Endothelial cell (in vitro differentiated cells): ENCODE measurements around the gene KMT2B. TPM values are rescaled to one million over a fixed set of nuclear protein-coding genes. Genes with fewer than 3 reads are reported as not detected.

Source experiments
- DNase-seq: peaks from one replicate; pipeline ENCODE4 v3.0.0; 2021; ENCODE audit warnings: low spot score
- H3K27ac Mint-ChIP-seq: one replicate; pipeline ENCODE4 v1.8.0; 2021; ENCODE audit warnings: mixed read lengths, inconsistent platforms; ENCODE audit not compliant: unreplicated experiment
- H3K27me3 Mint-ChIP-seq: one replicate; pipeline ENCODE4 v1.8.0; 2021; ENCODE audit warnings: mild to moderate bottlenecking, moderate library complexity, mixed read lengths, inconsistent platforms; ENCODE audit not compliant: unreplicated experiment
- H3K36me3 Mint-ChIP-seq: one replicate; pipeline ENCODE4 v1.8.0; 2021; ENCODE audit warnings: mild to moderate bottlenecking, low read depth, mixed read lengths, inconsistent platforms; ENCODE audit not compliant: unreplicated experiment
- H3K4me1 Mint-ChIP-seq: one replicate; pipeline ENCODE4 v1.8.0; 2021; ENCODE audit warnings: mild to moderate bottlenecking, mixed read lengths, inconsistent platforms; ENCODE audit not compliant: unreplicated experiment
- H3K4me3 Mint-ChIP-seq: one replicate; pipeline ENCODE4 v1.8.0; 2021; ENCODE audit warnings: mild to moderate bottlenecking, mixed read lengths, inconsistent platforms; ENCODE audit not compliant: unreplicated experiment
- H3K9me3 Mint-ChIP-seq: one replicate; pipeline ENCODE4 v1.8.0; 2021; ENCODE audit warnings: mixed read lengths, inconsistent platforms; ENCODE audit not compliant: unreplicated experiment
- total RNA-seq: library from RNA; stranded (reverse); fragmentation: NEBNext Ultra II Directional; extraction: Animal tissue kit (Norgen Biotek cat#: 25700); gene quantifications from one replicate; pipeline ENCODE4 v1.2.1, GENCODE V29; 2021; ENCODE audit not compliant: unreplicated experiment
- TF ChIP-seq, protein P1 (sequence below): fragments of 200-600 bp; sonication (generic); IDR thresholded peaks from one replicate; pipeline ENCODE4 v1.5.0; 2021; ENCODE audit warnings: antibody characterized with exemption; ENCODE audit not compliant: unreplicated experiment

The KMT2B gene
- total RNA-seq, 1 donor from 2014 or later: 51.7 TPM

DNA sequence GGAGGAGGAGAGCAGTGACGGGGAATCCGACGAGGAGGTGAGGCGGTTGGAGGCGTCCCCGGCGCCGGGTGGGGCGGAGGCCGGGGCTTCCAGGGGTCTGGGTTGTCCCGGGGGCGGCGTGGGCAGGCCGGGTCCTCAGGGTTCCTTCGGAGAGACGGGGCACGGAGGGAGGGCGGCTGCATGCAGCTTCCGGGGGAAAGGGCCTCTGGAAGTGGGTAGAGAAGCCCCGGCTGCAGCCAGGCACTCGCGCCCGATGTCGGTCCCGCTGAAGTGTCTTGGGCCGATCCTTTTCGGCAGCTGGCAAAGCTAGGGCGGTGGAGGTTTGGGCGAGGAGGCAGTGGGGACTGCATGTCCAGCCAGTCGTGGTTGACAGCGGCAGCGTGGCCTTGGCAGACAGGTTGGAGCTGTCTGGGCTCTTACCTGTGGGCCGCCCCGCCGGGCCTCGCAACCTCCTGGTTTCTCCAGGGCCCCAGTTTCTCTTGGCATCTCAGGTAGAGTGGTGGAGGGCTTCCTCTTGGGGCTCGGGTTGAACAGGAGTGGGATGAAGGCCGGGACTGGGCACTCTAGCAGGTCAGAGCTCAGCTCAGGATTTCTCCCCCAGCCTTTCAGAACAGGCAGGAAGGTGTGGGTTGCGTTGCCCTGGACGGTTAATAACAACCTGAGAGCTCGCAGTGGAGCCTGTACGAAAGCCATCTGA lies 690 bp downstream of the KMT2B start:
- H3K36me3 Mint-ChIP-seq: peaks cover 9% of the 10 kb centered on the region
- no peaks in the 10 kb centered on the region for H3K9me3 Mint-ChIP-seq
- peak; percentile 45 for DNase-seq
- peaks cover 22% of the 10 kb centered on the region for H3K4me1 Mint-ChIP-seq
- TF ChIP-seq, protein P1, sequence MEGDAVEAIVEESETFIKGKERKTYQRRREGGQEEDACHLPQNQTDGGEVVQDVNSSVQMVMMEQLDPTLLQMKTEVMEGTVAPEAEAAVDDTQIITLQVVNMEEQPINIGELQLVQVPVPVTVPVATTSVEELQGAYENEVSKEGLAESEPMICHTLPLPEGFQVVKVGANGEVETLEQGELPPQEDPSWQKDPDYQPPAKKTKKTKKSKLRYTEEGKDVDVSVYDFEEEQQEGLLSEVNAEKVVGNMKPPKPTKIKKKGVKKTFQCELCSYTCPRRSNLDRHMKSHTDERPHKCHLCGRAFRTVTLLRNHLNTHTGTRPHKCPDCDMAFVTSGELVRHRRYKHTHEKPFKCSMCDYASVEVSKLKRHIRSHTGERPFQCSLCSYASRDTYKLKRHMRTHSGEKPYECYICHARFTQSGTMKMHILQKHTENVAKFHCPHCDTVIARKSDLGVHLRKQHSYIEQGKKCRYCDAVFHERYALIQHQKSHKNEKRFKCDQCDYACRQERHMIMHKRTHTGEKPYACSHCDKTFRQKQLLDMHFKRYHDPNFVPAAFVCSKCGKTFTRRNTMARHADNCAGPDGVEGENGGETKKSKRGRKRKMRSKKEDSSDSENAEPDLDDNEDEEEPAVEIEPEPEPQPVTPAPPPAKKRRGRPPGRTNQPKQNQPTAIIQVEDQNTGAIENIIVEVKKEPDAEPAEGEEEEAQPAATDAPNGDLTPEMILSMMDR: no peak
- peak overlapping the region; percentile 78 for H3K27ac Mint-ChIP-seq
- peak overlapping the region; percentile 95 for H3K4me3 Mint-ChIP-seq
- H3K27me3 Mint-ChIP-seq: peaks cover 15% of the 10 kb centered on the region

- H3K36me3 Mint-ChIP-seq: peaks cover 20% of the 10 kb centered on the region
- H3K27me3 Mint-ChIP-seq: peaks cover 18% of the 10 kb centered on the region
- peak overlapping the region; percentile 95 for H3K4me3 Mint-ChIP-seq
- H3K9me3 Mint-ChIP-seq: no peaks in the 10 kb centered on the region
- no peak for DNase-seq
- H3K27ac Mint-ChIP-seq: peak overlapping the region; percentile 23
- TF ChIP-seq, protein P1: no peak
- H3K4me1 Mint-ChIP-seq: peaks cover 22% of the 10 kb centered on the region
Observed at GRCh38 chr19:35719402-35720162, 1.8 kb downstream of the KMT2B start.

DNA sequence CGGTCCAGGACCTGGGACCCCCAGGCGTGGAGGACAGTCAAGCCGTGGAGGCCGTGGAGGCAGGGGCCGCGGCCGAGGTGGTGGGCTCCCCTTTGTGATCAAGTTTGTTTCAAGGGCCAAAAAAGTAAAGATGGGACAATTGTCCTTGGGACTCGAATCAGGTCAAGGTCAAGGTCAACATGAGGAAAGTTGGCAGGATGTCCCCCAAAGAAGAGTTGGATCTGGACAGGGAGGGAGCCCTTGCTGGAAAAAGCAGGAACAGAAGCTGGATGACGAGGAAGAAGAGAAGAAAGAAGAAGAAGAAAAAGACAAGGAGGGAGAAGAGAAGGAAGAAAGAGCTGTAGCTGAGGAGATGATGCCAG lies 2.3 kb downstream of the KMT2B start:
- H3K27ac Mint-ChIP-seq: peak overlapping the region; percentile 86
- H3K9me3 Mint-ChIP-seq: no peaks in the 10 kb centered on the region
- H3K4me1 Mint-ChIP-seq: peaks cover 19% of the 10 kb centered on the region
- H3K27me3 Mint-ChIP-seq: peaks cover 18% of the 10 kb centered on the region
- TF ChIP-seq, protein P1: no peak
- H3K36me3 Mint-ChIP-seq: peaks cover 24% of the 10 kb centered on the region
- DNase-seq: no peak
- peak overlapping the region; percentile 42 for H3K4me3 Mint-ChIP-seq

DNA sequence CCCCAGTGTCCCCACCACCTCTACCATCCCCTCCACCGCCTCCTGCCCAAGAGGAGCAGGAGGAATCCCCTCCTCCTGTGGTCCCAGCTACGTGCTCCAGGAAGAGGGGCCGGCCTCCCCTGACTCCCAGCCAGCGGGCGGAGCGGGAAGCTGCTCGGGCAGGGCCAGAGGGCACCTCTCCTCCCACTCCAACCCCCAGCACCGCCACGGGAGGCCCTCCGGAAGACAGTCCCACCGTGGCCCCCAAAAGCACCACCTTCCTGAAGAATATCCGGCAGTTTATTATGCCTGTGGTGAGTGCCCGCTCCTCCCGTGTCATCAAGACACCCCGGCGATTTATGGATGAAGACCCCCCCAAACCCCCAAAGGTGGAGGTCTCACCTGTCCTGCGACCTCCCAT lies 2.8 kb downstream of the KMT2B start:
- Mint-ChIP-seq H3K4me3 (no peak overlapping the region), H3K9me3 (no peaks in the 10 kb centered on the region), H3K27ac (no peak overlapping the region), H3K4me1 (peaks cover 19% of the 10 kb centered on the region), H3K36me3 (peaks cover 29% of the 10 kb centered on the region), H3K27me3 (peaks cover 20% of the 10 kb centered on the region)
- TF ChIP-seq, protein P1: no peak
- no peak for DNase-seq

DNA sequence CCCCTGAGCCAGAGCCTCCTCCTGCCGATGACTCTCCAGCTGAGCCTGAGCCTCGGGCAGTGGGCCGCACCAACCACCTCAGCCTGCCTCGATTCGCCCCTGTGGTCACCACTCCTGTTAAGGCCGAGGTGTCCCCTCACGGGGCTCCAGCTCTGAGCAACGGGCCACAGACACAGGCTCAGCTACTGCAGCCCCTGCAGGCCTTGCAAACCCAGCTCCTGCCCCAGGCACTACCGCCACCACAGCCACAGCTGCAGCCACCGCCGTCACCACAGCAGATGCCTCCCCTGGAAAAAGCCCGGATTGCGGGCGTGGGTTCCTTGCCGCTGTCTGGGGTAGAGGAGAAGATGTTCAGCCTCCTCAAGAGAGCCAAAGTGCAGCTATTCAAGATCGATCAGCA lies 3.6 kb downstream of the KMT2B start:
- Mint-ChIP-seq H3K4me1 (peaks cover 14% of the 10 kb centered on the region), H3K27ac (peak overlapping the region; percentile 13), H3K9me3 (no peaks in the 10 kb centered on the region), H3K36me3 (peaks cover 36% of the 10 kb centered on the region), H3K4me3 (peak overlapping the region; percentile 37), H3K27me3 (peaks cover 18% of the 10 kb centered on the region)
- no peak for DNase-seq
- TF ChIP-seq, protein P1: no peak
